HG03442 (cell line): ENCODE results near the gene RSKR.
"Not testable (repeated sequence)": the region's sequence is repeated elsewhere in the genome, so short reads cannot be mapped to it uniquely, and the experiment has no call there.

Source experiments
- ATAC-seq: cut with Tn5 transposase; IDR thresholded peaks from one replicate; pipeline ENCODE4 v1.9.1; 2021; ENCODE audit warnings: mild to moderate bottlenecking, moderate library complexity; ENCODE audit not compliant: unreplicated experiment

The RSKR gene

DNA sequence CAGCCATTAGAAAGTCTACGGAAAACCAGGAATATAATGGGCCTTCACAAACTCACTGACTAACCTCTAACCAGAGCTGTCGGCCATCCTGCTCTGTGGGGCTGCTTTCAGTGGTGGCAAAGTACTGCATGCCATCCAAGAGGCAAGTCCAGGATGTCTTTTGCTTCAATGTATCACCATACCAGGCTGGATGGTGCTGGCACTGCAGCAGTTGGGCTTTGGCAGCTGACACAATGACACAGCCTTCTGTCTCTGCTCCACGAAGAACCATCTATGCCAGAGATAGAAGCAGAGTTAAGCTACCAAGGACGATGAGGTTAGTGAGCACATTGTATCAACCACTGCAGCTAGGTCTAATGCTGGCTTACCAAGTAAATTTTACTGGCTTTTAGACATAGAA, 9.7 kb upstream of the RSKR start:
- ATAC-seq = no peak

DNA sequence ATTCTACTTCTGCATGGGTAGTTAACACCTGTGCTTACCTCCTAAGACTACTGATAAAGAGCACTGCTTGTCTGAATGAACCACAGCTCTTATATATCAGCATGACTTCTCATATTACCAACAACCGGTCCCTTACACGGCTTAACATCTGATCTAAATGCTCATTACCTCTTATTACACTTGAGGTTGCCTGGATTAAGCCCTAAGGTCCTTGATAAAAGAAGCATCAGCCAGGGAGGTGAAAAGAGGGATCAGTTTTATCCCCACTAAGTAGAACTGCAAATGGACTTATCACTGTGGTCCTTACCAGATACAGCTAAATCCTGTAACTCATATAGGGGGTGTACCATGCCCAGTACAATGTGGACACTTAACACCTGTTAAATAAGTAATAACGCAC, 8.2 kb upstream of the RSKR start:
- ATAC-seq = no peak

DNA sequence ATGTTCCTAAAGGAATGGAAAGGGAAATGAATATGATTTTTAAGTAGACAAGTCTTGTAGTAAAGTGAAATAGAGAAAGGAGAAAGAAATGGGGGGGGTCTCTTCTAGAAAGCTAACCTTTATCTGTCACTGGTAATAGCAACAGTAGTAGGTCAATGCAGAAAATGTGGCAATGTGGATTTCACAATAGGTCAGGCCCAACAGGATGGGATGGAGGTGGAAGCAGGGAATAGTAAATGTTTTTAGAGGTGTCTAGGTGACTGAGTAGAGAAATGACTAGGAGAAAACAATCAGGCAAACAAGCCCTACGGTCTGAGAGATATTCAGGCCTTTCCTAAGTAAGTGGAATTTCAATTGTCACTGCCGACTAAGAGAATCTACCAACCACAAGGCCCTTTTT, 6.0 kb upstream of the RSKR start:
- no peak for ATAC-seq

DNA sequence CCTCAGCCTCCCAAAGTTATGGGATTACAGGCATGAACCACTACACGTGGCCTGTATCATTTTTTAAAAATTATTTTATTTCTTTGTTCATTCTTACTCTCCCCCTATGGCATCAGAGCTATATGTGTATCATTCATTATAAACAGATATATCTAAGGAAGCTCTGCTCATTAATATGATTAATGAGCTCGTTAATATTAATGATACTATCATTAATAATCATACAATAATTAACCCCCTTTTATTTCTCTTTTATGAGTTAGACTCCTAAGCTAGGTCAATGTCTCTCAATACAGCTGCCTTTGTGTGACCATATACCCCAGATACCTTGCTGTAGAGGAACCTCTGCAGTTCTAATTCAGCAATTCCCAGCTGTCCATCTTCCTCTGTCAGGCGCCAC, 4.5 kb upstream of the RSKR start:
- no peak for ATAC-seq

DNA sequence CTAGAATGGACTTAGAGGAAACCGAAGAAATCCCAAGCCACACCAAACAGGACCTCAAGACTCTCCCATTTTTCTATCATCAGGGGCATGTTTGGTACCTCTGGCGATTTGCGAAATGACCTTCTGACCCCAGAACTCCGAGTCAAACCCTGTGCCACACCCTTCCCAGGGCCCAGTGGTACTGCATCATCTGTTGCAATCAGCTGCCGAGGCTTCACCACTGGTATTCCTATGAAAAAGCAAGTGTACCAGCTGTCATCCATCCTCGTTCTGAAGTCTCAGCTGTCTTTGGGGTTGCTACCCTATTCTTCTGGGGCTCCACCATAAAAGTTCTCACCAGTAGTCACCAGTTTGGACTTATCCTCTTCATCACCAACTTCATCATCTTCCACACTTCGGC, 2.3 kb upstream of the RSKR start:
- ATAC-seq = no peak

DNA sequence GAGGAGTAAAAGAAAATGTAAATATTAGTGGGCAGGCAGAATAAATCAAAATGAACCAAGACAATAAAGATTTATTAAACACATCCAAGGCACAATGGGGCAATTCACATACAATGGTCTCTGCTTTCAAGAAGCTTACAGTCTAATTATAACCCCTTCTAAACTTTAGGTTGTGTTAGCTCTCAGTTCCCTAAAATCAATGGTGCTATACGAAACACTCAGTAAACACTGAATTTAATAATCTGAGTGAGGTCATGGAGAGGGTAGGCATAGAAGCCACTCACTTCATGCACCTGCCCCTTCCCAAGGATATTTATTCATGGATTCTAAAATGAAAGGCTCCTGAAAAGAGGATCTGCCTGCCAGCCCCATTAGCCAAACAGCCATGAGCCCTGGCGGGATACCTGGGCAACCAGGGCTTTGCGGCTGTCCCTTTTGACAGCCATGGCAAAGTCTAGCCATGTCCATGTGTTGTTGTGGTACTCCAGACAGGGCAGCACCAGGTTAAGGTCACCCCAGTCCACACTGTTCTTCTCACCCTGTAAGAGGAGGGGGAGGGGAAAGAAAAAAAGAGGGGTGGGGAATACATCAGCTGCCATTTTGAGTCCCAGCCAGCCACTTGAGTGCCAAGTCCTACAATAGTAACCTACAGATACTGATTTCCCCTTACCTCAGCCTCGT, 1.4 kb upstream of the RSKR start:
- no peak for ATAC-seq

DNA sequence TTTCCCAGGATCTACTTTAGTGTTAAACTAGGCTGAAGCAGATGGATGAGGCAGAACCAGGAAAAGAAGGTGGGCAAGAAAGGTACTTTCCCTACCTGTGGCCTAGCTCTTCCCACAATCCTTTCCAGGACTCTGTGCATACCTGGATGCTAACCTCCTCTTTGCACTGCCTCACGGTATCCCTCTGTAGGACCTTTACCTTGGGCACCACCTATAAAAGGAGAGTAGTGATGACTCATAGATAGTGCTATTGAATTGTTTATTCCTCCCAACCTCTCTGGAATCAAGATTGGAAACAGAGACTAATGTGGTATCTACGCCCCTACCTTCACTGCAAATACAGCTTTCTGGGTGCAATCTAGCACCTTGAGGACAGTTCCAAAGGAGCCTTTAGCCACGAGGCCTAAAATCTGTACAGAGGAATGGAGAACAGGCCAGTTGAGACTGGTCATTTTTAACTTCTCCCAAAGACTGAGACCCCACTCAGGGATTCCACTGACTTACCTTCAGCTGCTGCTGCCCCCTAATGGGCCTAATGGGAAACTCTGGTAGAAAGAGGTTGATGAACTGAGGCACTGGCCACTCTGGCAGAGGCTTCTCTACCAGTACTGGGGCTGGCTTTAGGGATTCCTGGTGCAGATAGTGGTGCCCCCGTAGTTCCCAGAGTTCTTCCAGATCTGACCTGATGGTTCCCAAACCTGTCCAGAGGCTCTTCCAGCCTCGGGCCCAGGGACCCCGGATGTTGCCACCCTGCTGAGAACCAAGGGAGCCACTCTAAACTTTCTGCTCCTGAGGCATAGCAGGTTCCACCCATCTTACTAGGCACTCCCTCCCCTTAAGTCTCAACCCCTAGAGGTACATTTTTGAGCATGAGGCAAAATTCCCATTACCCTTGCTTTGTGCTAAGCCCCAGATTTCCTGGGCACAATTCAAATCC, 781 bp downstream of the RSKR start:
- no peak for ATAC-seq

DNA sequence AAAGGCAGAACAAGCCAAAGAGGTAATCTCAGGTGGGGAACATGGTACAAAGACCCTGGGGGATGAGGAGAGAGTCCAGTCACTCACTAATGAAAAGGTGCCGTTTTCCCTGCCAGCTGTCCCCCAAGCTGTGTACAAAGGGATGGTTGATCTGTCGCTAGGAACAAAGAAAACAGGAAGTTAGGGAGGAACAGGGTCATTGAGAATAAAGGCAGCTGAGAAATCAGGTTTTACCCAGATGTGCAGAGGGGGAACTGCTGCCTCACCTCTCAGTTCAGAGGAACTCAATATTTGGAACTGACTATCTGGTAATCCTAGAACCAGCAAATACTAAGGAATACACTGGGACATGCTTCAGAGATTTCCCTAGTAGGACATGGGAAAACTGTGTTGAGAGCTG, 1.5 kb downstream of the RSKR start:
- no peak for ATAC-seq

DNA sequence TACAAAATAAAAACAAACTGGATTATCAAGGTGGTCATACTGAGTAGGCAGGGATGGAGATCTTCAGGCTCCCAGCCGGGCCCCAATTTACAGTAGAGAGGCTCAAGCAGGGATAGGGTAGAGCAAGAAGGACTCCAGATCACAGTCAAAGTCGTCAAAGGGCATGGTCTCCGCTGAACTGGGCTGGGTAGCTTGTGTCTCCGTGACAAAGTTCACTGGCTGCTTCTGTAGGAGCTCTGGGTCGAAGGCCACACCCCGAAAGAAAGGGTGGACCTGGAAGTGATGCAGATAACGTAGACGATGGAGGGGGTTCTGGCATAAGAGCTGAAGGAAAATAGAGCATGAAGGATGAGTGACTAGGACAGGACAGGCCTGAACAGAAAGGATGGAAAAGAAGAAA, 3.6 kb downstream of the RSKR start:
- no peak for ATAC-seq

DNA sequence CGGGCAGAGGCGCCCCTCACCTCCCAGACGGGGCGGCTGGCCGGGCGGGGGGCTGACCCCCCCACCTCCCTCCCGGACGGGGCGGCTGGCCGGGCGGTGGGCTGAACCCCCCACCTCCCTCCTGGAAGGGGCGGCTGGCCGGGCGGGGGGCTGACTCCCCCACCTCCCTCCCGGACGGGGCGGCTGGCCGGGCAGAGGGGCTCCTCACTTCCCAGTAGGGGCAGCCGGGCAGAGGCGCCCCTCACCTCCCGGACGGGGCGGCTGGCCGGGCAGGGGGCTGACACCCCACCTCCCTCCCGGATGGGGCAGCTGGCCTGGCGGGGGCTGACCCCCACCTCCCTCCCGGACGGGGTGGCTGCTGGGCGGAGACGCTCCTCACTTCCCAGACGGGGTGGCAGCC, 10.0 kb downstream of the RSKR start:
- ATAC-seq = not testable (repeated sequence)

DNA sequence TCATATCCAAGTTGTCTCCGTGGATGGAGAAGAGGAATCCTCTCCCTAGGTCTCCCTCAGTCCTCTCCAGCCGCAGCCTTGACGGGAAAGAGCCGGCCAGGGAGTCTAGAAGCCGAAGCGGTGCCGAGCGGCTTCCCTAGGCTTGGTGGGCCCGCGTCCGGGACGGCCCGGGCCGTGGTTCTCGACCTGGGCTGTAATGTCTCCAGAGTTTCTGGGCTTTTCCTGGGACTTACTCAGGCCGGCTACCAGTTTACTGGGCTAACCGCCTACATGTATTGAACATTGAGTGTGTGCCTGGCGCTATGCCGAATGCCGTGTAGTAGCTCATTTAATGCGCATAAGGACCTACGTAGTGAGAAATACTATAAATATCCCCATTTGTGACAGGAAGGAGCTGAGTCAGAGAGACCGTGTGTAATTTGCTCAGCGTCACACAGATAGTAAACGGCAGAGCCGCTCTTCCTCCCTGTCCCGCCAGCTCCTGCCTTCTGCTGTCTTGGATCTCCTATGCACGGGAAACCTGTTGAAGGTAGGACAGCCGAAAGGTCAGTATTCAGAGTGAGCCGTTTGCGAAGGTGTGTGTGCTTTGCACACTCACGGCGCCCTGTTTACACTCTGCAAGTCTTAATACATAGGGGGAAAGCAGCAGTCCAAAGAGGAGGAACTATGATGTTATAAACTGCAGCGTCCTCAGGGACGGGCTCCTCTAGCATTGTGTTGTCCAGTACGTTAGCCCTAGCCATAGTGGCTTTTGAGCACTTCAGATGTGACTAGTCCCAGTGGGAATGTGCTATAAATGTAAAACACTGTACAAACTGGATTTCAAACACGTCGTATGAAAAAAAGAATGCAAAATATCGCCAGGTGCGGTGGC, 14.4 kb downstream of the RSKR start:
- peak; percentile 52 for ATAC-seq

DNA sequence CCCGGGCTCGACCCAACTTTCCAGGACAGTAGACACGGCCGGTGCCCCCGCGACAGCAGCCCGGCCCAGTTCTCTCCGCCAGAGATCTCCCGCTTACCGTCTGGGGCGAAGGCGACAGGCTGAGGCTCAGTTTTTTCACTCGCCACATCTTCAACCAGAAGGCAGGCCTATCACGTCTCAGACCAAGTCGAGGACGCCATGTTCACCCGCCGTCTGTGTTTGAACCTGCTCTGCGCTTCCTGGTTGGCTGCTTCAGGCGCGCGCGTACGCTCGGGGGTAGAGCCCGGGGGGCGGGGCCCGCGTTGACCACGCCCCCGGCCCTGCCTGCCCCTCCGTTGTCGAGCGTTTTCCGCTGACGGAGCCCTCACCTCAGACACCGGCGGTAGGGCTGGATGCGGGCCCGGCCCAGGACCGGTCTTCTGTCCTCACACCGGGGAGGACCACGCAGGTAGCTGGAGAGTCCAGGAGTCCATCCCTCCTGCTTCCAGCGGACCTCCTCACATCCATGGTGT, 15.1 kb downstream of the RSKR start, which contains the start of gene SPAG5:
Gene SPAG5 (minus strand): TSS at position 227 of the 512 bp plus-strand sequence. CDS start 79 bp downstream, at position 148.
- peak; percentile 77 for ATAC-seq

DNA sequence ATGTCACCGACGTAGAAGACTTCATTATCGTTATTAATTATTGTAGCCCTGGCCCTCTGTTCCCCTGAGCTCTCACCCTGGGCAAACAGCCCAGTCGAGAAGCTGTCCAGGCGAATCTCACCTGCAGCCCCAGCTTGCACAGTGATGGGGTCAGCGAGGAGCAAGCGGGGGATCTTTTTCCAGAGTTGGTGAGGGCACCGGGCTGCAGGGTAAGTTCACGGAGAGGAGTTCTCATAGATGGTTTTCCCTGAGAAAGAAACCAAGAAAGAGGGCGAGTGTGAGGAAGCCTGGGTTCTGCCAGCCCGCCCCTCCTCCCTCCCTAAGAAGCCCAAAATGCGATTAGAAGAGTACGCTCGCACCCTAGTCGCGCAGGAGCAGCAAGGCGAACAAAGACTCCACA, 15.6 kb downstream of the RSKR start:
- ATAC-seq = no peak

DNA sequence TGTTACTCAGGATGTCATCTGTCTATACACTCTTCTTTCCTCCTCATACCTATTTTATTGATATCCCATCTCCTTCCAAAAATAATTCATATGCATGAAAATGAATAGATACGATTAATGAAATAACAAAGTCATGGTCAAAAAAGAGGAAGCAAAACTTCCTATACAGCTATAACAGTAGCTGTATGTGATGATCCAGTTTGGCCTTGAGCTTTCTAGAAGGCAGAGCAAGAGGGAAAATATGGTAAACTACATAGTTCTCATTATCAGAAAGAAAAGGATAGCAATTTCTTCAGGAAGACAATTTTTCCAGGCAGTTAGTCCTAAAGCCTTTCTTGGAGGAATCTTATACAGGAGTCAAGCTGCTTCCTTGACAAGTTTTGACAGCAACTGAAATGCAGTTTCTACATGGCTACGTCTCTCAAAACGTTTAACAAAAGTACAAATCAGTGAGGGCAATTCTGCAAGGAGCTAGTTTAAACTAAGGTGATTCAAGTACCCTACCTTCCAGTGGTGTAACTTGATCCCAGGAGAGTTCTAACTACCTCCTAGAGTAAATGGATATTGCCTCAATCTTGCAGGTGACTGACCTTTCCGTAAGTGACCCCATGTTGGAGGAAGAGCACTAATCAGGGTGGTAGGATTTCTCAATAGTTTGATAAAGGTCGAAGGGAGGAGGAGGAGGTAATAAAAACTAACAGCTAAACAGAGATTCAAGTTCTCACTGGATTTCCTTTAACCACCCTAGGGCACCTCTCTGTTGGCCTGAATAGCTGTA, 16.2 kb downstream of the RSKR start:
- ATAC-seq = no peak

DNA sequence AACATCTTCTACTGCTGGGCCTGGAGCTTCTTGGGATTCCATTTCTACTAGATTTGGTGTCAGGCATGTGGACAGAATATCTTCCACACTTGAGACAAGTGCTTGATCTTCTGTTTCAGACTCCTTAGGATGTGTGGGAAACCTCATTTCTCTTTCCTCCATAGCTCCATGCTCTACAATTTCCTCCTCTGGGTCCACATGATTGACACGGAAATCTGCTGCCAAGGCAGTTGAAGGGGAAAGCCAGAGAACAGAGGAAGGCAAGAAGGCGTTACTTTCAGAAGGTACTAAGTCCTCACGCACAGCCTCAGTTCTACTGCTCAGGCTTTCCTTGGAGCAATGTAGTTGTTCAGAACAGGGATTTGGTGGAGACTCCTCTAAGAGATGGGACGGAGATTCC, 21.7 kb downstream of the RSKR start:
- ATAC-seq = no peak

DNA sequence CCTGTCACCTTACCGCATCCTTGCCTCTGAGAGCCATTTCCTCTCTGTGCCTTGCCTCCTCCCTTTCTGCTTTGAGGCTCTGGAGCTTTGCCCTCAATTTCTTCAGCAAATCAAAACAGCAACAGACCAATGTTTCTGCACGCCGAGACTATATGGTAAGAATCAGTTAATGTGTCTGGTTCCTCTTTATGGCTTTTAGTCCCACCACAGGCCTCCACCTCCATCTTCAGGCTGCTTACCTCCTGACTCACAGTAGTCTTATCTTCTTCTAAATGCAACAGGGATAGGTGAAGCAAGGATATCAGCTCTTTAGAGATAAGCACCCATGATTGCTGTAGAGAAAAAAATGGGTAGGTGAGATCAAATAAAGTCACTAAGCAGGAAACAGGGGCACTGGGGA, 28.1 kb downstream of the RSKR start:
- ATAC-seq = no peak

DNA sequence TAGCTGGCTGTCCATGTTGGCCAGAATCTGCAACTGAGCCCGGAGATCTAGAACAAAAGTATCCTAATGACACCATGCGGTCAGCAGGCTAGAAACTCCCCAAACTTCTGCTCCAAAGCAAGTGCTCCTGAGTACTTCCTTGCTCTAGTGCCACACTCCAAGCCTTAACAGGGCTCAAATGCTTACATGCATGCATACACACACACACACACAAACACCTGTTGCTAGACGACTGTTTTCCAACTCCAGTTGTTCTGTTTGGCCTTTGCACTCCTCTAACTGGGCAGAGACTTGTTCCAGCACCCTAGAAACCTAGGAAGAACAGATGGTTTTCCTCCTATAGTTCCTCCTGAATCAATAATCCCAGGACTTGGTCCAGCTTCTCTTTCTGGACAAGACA, 29.6 kb downstream of the RSKR start:
- no peak for ATAC-seq

DNA sequence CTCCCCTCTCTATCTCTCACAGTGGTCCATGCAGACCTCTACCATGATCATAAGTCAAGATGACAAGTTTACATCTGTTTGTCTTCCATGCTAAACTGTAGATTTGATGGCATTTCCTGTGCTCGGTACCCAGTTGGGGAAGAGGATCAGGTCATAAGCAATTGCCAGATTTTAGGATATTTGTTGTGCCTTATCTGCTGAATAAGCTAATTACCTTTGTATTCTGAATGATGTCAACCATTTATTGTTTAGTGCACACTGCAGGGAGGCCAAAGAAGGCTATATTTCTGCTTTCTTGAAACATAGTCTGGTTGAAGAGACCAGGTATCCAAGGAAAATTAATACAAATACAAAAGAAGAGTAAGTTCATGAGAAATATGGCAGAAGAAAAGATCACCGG, 31.5 kb downstream of the RSKR start:
- ATAC-seq = no peak

DNA sequence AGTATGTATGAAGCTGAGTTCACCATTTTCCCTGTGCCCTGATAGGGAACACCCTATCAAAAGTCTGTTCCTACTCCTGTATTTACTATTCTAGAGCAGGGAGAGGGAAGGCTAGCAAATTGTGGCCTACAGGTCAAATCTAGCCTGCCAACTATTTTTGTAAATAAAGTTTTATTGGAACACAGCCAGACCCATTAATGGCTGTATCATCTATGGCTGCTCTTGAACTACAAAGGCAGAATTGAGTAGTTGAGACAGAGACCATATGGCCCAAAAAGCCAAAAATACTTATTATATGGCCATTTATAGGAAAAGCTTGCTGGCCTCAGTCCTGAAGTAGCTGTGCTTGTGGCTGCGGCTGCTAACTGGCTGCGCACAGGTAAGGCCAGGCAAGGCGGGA, 33.0 kb downstream of the RSKR start:
- ATAC-seq = no peak

DNA sequence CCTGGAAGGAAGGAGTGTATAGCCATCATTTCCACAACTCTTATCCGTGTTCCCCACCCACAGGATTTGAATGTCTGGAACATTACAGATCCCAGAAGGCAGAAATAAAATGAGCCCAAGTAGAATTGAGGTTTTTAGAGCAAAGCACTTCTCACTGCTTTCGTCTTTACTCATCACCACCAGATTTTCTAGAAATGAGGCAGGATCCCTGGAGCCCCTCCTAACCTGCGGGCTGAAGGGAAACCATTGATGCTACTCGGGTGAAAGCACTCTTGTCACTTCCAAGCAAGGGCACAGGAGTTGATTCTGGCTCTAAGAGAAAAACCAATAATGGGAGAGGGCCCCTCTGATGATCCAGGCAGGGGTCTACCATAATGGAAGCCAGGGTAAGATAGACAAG, 34.5 kb downstream of the RSKR start:
- no peak for ATAC-seq
